Measurements from ENCODE around the gene KRT9.

Gene KRT9

GRCh38 chr17:41578538-41578937 lies 6.7 kb upstream of the KRT9 start:
- DNase-seq: no peak

GRCh38 chr17:41576740-41577139 lies 4.9 kb upstream of the KRT9 start:
- peak; percentile 39 for DNase-seq

DNA sequence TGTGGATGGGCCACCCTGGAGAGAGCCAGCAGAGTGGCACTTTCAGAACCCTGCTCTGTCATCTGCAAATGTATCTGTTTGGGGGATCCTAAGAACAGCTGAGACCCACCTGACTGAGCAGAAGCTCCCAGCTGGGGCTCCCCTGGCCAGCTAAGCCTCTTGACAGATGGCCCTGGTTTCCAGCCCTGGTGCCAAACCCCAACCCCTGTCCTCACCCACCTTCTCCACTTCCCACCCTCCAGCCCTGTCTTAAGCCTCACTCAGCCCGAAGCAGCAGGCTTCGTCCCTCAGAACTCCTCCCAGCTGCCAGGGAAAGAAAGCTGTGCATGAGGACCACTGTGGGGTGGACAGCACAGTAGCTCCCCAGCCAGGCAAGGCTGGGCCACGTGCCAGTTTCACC lies 3.5 kb upstream of the KRT9 start:
- no peak for DNase-seq

DNA sequence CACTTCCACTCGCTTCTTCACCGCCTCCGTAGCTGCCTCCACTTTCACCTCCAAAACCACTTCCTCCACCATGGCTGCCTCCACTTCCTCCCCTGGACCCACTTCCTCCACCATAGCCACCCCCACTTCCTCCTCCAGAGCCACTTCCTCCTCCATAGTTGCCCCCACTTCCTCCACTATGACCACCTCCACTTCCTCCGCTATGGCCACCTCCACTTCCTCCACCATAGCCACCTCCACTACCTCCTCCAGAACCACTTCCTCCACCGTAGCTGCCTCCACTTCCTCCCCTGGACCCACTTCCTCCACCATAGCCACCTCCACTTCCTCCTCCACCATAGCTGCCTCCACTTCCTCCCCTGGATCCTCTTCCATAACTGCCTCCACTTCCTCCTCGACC lies 4.5 kb downstream of the KRT9 start:
- no peak for DNase-seq

GRCh38 chr17:41565338-41565737 lies 6.5 kb downstream of the KRT9 start:
- DNase-seq: no peak

GRCh38 chr17:41563607-41564170 lies 8.2 kb downstream of the KRT9 start:
- no peak for DNase-seq

DNA sequence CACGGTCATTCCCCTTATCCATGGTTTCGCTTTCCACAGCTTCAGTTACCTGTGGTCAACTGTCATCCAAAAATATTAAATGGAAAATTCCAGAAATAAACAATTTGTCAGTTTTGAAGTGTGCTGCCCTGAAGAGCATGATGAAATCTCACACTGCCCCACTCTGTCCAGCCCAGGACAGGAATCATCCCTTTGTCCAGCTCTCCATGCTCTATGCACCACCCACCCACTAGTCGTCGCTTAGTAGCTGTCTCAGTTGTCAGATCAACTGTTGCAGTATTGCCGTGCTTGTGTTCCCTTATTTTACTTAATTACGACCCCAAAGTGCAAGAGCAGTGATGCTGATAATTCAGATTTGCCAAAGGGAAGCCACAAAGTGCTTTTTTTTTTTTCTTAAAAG lies 10.3 kb downstream of the KRT9 start:
- DNase-seq: no peak

DNA sequence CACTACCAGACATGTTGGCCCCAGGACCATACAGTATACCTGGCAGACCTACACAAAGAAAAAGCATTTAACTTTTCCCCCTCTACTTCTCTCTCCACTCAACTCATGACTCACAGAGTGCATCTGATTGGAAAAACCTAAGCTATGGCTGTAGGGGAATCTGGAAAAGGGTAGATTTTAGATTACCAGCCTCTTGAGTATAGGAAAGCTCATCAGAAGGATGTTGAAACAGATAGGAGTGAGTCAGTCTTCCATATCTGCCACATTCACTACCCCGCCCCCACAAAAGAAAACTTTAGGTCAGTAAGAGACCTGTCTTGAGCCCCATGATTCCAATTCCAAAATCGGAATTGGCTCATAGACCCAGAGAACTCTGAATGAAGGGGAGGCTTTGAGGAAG lies 12.3 kb downstream of the KRT9 start:
- DNase-seq: no peak

GRCh38 chr17:41556931-41557330 lies 14.9 kb downstream of the KRT9 start:
- no peak for DNase-seq

DNA sequence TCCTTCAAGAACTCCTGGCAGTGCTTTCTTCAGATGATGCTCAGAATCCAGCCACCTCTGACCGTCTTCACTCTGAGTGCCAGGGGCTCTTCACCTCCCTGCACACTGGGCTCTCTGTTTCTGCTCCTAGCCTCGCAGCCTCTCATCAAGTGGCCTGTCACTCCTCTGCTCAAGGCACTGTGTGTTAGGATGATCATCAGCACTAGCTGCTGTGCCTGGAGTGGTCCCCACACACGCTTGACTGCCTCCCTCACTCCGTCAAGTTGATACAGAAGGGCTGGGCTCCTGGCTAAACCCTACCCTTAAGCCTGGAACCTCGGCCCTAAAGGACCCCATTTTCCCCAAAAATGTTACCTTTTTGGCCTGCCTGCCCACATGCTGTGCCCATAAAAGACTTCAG lies 15.6 kb downstream of the KRT9 start:
- DNase-seq: no peak

GRCh38 chr17:41555105-41555887 lies 16.6 kb downstream of the KRT9 start:
- DNase-seq: no peak

GRCh38 chr17:41553987-41554680 lies 17.7 kb downstream of the KRT9 start:
- DNase-seq: no peak

DNA sequence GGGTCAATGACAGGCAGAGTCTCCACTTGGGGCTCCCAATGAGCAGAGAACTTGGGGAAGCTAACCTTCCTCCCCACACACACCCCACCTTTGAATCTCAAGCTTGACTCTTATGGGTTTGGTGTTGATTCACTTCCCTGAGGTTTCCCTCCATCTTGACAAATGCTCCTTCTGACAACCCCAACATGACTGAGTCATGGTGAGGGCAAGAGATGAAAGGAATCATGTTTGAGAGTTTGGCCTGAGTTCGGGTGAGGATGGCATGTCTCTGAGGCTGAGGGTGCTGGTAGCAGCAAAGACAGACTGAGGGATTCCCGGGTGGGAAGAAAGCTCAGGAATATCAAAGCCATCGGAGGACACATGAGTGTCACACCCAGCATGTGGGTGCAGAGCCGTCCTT lies 18.7 kb downstream of the KRT9 start:
- no peak for DNase-seq

DNA sequence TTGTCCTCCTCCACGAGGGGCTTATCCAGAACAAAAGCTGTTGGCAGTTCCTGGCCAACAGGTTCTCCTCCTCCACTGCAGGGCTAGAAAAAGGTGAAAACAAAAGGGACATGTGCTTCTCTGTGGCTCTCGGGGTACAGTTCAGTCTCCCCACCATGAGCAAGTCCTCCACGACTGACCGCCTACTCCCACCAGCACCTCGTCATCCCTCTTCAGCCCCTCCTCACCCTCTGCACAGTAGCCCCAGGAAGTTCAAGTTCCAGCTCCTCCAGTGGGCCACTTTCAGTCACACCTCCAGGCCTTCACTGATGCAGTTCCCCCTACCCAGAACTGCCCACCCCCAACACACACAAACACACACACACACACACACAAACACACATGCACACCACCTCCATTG lies 19.4 kb downstream of the KRT9 start:
- no peak for DNase-seq

GRCh38 chr17:41551365-41551764 lies 20.5 kb downstream of the KRT9 start:
- no peak for DNase-seq

DNA sequence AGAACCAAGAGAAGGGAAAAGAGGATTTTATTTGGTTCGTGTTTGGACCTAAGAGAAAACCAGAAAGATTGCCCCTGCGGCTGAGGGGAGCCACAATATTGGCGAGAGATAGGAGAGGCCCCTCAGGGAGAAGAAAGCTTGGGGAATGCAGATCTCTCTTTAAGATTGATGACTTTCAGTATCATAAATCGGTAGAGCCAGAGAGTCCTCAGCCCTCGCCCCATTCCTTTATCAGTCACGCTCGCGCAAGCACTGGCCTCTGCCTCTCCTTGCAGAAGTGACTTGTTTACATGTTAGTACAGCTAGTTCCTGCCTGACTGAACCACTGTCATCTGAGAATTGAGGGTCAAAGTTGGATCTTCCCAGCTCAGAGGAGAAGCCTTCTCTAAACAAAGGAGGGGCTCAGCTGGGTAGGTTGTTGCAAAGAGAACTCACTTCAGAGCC lies 22.2 kb downstream of the KRT9 start:
- DNase-seq: no peak

- peak; percentile 77 for DNase-seq
These were observed 22.8 kb downstream of the KRT9 start for GRCh38 chr17:41548844-41549595.

DNA sequence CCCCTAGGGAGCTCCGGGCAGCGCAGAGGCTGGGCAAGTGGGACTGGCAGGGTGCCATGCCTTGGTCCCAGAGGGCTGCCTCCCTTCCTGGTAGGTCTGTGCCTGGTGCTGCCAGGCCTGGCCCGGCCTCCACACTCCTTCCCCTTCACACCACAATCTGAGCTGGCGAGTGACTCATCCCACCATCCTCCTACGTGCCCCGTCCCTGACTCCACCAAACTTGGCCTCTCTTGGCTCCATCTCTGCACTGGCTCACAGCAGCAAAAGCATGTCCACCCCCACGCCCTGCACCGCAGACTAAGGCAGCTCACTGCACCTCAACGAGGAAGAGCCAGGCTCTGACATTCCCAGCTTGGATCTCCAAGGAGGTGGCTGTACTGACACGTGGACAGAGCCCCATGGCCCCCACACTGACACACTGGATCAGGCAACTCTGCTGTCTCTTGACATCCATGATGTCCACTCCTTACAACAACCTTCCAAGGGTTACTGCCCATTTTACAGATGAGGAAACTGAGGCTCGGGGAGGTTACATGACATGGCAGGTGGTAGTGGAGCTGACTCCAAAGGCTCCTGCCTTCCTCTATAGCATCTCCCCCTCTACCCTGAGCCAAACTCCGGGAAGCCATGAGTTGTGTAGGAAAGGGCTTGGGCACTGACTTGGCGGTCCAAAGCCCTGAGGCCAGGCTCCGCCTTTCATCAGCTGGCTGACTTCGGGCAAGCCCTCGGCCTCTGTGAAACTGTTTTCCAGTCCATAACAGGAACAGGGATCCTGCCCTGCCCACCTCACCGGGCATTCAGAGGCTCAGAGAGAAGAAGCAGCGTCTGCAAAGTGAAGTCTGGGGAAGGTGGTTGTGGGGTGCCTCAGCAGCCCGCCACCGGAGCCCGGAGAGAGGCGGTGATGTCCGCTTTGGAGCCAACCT lies 23.7 kb downstream of the KRT9 start:
- DNase-seq: peak; percentile 42

DNA sequence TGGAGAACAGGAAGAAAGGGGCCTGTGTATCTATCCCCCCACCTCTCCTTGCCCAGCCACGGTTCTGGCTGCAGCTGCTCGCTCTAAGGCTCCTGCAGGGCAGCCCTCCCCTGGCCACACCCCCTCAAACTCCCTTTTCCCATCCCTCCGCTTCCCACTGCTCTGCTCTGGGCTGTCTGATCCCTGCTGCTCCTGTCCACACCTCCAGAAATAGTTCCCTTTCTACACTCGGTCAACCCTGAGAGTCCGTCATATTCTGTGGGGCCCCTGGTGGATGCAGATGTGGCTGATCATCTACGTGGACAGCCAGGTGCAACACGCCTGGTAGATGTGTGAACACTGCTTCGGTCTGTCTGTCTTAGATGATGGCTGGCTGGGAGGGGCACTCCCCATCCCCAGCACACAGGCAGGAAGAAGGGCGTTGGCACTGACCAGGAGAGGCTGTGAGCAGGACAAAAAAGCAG lies 24.4 kb downstream of the KRT9 start:
- DNase-seq: peak; percentile 42

DNA sequence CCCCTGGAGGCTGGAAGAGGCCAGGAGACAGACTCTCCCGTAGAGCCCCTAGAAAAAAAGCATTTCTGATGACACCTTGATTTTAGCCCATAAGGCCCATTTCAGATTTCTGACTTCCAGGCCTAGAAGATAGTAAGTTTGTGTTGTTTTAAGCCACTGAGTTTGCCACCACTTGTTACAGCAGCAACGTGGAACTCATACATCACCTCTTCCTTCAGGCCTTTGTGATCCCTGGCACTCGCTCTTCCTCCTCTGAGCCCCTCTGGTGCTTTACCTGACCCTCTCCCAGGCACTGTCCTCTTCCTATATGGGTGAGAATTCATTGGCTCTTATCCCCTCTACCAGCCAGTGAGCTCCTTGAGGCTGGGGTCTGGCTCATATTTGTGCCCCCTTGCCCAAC lies 25.0 kb downstream of the KRT9 start:
- DNase-seq: no peak

- no peak for DNase-seq
These were observed 25.9 kb downstream of the KRT9 start for GRCh38 chr17:41545829-41546410.

GRCh38 chr17:41544935-41545334 lies 26.9 kb downstream of the KRT9 start:
- DNase-seq: no peak
